ENCODE data around the gene GNB4.

The GNB4 gene

DNA sequence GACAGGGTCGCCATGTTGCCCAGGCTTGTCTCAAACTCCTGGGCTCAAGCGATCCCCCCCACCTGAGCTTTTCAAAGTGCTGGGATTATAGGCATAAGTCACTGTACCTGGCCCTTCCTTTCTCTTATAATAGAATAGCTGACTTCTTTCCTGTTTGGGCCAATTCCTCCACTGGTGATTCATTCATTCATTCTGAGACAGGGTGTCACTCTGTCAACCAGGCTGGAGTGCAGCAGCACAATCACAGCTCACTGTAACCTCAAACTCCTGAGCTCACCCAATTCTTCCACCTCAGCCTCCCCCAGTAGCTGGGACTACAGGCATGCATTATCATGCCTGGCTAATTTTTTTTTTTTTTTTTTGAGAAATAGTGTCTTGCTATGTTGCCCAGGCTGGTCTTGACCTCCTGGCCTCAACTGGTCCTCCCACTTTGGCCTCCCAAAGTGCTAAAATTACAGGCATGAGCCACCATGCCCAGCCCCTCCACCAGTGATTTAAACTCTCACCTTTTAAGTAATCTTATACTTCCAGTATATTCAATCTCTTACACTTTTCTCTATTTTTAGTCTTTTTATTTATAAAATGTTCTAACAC lies 20.9 kb downstream of the GNB4 start:
- no peak for DNase-seq (ENCODE audit: low read depth in 2 of 2)
- TF ChIP-seq CTCF (IDR thresholded peaks at IDR 0.05; ENCODE audit: low read depth, low read length), result no peak
- H3K4me3 ChIP-seq (replicated peaks in 1 of 2; ENCODE audit: low read depth in 2 of 2, low read length in 2 of 2), result no peak overlapping the region

- TF ChIP-seq CTCF (IDR thresholded peaks at IDR 0.05; ENCODE audit: low read depth, low read length), result no peak
- H3K4me3 ChIP-seq (replicated peaks in 1 of 2; ENCODE audit: low read depth in 2 of 2, low read length in 2 of 2), result no peak overlapping the region
- DNase-seq (ENCODE audit: low read depth in 2 of 2), result no peak
Observed at GRCh38 chr3:179428876-179429548, 22.3 kb downstream of the GNB4 start.

- H3K4me3 ChIP-seq (replicated peaks in 1 of 2; ENCODE audit: low read depth in 2 of 2, low read length in 2 of 2), result no peak overlapping the region
- no peak for TF ChIP-seq CTCF (IDR thresholded peaks at IDR 0.05; ENCODE audit: low read depth, low read length)
- no peak for DNase-seq (ENCODE audit: low read depth in 2 of 2)
Observed at GRCh38 chr3:179425075-179425474, 26.2 kb downstream of the GNB4 start.

GRCh38 chr3:179421500-179421899 lies 29.8 kb downstream of the GNB4 start:
- no peak overlapping the region for H3K4me3 ChIP-seq (replicated peaks in 1 of 2; ENCODE audit: low read depth in 2 of 2, low read length in 2 of 2)
- TF ChIP-seq CTCF (IDR thresholded peaks at IDR 0.05; ENCODE audit: low read depth, low read length), result peak; percentile 56
- DNase-seq (ENCODE audit: low read depth in 2 of 2), result peak; percentile 66 to 77

DNA sequence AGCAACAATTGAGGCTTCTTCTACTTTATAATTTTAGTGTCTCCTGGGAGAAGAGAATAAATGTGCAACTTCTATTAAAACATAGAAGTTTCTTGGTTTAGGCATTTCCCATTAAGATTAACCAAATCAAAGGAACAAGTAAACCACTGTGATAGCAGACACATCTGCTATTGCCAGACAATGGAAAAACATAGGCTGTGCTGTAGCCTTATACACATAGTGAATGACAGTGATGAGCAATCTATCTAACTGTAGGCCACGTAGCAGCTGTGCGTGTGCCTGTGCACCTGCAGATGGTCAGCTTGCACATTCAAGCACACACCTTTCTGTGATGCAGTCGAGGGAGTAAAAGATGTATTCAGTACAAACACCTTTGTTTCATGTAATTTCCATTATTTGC lies 32.7 kb downstream of the GNB4 start:
- no peak overlapping the region for H3K4me3 ChIP-seq (replicated peaks in 1 of 2; ENCODE audit: low read depth in 2 of 2, low read length in 2 of 2)
- no peak for DNase-seq (ENCODE audit: low read depth in 2 of 2)
- no peak for TF ChIP-seq CTCF (IDR thresholded peaks at IDR 0.05; ENCODE audit: low read depth, low read length)

GRCh38 chr3:179416681-179417080 lies 34.6 kb downstream of the GNB4 start:
- no peak for TF ChIP-seq CTCF (IDR thresholded peaks at IDR 0.05; ENCODE audit: low read depth, low read length)
- H3K4me3 ChIP-seq (replicated peaks in 1 of 2; ENCODE audit: low read depth in 2 of 2, low read length in 2 of 2), result no peak overlapping the region
- peak; percentile 17 to 53 for DNase-seq (ENCODE audit: low read depth in 2 of 2)

Measured in cardiac fibroblast (primary cell).